HG03575 (cell line): ENCODE measurements around the gene CDK15.
"Not testable (repeated sequence)": the region's sequence is repeated elsewhere in the genome, so short reads cannot be mapped to it uniquely, and the experiment has no call there.

Source experiments
- ATAC-seq: cut with Tn5 transposase; IDR thresholded peaks from one replicate; pipeline ENCODE4 v1.9.1; 2021; ENCODE audit not compliant: unreplicated experiment, insufficient number of reproducible peaks, low FRiP score; ENCODE audit errors: extremely low read depth

Gene CDK15

DNA sequence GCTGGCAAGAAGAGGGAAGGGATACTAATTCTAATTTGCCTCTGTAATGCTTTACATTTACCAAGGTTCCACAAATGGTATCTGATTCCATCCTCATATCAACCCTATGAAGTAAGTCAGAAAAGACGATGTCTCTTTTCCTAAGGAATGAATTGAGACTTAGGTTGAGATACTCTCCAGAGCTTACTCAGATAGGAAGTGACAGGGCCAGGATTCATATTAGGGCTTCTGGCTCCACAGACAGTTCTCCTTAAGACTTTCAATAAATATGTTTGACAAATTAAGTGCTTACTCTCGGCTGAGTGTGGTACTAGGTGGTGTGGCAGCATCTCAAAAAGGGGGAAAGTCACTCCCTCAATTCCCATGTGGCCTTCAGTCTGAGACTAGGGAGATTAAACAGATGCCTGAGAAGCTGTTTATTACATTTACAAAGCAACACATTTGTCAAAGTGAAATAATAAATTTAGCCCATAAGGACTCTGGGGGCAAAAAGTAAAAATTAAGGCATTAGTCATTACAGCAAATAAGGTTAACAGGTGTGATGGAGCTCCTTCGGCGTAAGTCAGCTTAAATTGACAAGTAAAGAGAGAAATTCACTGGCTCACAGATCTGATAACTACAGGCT lies 14.2 kb downstream of the CDK15 start:
- no peak for ATAC-seq

DNA sequence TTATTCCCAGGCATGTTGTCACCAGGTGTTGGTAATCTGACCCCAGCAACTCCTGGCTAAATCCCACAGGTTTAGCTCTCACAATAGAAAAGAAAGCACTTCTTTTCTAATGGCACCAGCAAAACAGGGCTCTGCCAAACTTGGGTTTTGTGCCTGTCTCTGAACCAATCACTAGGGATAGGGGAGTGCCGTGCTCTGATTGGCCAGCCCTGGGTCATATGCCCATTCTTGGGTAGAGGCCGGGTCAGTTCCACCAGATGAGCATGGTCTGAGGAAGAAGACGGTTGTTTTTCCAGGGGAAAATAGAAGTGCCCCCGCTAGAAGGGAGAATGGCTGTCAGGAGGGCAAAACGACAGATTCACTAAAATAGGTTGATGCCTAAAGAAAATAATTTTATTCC lies 14.7 kb downstream of the CDK15 start:
- ATAC-seq = no peak

DNA sequence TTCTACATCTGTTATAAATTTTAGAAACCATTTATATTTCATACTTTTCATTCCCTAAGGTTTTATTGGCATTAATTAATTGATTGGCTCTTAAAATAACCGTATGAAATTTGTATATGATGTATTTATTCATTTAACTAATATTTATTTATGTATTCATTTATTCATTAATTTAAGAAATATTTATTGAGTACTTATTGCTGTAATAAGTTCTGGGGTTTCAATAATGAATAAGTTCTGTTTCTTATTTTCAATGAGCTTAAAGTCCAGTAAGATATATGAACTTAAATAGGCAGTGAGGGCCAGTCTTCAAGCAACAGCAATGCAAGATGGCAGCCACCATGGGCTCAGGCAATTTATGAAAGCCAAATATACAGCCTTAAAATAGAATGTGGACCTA lies 17.9 kb downstream of the CDK15 start:
- no peak for ATAC-seq

DNA sequence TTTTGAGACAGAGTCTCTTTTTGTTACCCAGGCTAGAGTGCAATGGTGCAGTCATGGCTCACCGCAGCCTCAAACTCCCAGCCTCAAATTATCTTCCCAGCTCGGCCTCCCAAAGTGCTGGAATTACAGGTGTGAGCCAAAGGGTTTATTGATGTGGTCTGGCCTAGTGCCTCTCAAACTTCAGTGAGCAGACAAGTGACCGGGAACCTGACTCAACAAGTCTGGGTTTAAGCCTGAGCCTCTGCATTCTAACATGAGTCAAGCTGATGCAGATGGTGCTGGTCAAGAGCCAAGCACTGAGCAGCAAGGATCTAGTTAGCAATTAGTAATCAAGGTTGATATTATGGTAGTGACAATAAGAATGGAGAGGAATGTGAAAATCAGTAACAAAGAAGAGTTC lies 21.3 kb downstream of the CDK15 start:
- ATAC-seq = no peak

DNA sequence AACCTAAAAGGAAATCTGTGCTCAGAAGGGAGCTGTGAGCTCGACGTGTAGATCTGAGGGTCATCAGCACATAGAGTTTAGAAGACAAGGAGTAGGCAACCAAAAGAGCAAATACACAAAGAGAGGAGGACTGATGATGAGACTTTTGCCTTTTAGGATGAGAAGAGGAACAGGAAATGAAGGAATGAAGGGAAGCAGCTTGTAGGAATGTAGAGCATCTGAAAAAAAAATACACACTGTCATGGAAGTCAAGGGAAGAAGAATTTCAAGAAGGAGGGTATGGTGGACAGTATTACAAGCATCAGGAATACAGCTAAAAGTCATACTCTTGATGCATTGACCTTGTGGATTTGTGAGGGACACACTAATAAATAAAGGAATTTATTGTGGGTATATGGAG lies 21.9 kb downstream of the CDK15 start:
- no peak for ATAC-seq

DNA sequence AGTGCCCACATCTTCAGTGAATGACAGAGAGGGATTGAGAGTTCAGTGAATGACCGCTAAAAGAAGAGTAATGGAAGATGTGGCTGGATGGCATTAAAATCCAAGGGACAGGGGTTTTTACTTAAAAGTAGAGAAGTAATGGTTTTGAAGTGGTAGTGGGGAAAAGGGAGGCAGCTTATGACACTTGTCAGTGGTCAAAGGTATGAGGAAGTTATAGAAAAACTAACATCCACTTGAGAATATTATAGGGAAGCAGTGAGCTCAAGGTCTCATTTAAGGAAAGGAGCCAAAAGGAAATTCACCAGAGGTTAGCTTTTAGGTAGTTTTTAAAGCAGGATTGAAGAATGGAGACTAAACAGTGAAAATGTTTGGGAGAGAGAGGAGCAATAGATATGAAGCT lies 24.3 kb downstream of the CDK15 start:
- no peak for ATAC-seq

DNA sequence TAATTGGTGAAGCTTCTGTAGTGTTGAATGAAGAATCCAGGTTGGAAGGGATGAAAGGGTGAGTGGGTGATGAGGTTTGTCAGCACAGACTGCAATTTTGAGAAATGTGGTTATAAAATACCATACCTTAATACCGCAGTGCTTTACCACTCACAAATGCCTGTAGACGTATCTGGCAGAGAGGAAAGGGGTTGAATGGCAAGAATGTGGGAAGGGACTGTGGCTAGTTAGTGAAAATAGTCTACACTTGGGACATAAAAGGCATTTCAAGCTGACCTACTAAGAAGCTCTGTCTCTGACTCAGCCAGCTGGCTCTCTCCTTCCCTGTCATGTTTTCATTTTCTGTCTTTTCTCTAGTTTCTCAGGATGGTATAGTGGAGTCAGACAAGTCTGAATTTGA lies 25.1 kb downstream of the CDK15 start:
- no peak for ATAC-seq

DNA sequence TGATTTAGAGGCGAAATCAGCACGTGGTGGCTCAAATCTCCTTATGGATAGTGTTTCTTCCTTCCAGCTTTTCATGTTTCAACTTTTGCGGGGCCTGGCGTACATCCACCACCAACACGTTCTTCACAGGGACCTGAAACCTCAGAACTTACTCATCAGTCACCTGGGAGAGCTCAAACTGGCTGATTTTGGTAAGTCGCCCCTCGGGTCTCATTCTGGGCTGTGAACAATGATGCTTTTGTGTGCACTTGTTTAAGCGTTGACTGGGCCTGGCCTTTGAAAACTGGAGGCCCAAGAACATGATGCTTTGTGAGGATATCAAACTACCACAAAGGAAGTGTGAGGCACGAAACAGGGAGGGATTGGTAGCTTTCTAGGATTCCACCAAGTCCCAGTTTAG lies 27.4 kb downstream of the CDK15 start:
- no peak for ATAC-seq

DNA sequence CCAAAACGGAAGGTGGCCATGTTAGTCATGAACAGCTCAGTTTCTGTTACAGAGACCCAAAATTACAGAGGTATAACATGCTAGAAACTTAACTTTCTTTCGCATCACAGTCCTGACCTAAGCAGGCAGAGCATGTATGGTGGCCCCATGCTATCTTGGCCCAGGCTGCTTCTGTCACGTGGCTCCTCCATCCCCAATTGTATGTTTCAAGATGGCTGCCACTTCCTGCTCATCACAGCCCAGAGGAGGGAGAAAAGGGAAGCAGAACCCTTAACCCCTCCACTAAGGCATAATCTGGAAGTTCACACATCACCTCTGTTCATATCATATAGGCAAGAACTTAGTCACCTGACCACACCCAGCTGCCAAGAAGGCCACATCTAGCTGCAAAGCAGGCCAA lies 28.7 kb downstream of the CDK15 start:
- ATAC-seq = no peak

DNA sequence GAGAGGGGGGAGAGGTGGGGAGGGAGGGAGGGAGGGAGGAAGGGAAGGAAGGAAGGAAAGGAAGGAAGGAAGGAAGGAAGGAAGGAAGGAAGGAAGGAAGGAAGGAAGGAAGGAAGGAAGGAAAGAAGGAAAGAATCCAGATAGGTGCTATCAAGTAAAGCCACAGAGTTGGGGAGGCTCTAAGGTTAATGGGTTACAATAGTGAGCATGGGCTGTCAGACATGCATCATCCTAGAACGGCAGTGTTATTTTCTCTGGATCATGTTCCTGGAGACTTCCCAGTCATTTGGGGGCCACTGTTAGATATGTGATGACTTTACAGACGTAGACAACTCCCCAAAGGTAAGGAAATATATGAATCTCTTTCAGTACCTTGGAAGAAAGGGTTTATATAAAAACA lies 31.1 kb downstream of the CDK15 start:
- ATAC-seq = no peak

DNA sequence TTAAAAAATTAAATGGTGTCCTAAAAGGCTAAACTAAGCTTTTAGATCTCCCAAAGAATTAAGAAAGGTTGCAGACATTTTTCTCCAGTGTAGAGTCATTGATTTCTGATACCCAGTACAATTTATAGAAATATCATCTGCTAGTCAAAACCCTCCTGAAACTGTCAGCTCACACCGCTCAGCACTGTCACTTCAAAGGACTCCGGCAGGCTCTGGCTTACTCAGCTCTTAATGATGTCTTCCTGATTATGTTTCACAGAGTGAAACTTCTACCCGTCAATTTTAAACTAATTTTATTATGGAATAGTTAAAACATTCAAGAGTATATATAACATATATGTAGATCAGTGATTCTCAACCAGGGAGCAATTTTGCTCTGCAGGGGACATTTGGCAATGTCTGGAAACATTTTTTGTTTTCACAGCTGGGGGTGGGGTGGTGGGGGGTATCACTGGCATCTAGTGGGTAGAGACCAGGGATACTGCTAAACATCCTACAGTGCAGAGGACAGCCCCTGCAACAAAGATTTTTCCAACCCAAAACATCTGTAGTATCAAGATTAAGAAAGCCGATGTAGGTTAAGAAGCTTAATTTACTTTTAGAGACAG lies 31.6 kb downstream of the CDK15 start:
- ATAC-seq = no peak

DNA sequence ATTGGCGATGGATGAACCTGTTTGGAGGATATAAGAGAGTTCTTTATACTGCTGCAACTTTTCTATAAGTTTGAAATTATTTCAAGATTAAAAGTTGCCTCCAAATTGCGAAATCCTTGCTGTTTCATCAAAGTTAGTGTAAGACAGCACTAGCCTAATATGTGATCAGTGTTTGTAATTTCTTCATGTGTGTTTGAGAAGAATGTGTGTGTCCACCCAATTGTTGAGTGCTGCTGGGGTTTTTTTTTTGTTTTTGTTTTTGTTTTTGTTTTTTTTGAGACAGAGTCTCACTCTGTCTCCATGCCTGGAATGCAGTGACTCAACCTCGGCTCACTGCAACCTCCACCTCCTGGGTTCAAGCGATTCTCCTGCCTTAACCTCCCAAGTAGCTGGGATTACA lies 33.4 kb downstream of the CDK15 start:
- ATAC-seq = no peak

DNA sequence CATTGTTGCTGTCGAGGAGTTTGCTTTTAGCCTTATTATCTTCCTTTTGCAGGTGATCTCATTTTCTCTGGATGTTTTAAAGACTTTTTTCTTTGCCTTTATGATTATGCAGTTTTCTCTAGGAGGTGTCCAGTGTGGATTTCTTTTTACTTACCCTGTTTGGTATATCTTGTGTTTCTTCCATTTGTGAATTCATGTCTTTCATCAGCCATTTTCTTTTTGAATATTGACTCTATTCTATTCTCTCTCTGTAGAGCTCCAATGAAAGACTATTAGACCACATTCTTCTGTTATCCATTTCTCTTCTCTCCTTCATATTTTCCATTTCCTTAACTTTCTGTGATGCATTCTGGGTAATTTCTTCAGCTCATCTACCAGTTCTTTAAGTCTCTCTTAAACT lies 34.4 kb downstream of the CDK15 start:
- ATAC-seq = no peak

DNA sequence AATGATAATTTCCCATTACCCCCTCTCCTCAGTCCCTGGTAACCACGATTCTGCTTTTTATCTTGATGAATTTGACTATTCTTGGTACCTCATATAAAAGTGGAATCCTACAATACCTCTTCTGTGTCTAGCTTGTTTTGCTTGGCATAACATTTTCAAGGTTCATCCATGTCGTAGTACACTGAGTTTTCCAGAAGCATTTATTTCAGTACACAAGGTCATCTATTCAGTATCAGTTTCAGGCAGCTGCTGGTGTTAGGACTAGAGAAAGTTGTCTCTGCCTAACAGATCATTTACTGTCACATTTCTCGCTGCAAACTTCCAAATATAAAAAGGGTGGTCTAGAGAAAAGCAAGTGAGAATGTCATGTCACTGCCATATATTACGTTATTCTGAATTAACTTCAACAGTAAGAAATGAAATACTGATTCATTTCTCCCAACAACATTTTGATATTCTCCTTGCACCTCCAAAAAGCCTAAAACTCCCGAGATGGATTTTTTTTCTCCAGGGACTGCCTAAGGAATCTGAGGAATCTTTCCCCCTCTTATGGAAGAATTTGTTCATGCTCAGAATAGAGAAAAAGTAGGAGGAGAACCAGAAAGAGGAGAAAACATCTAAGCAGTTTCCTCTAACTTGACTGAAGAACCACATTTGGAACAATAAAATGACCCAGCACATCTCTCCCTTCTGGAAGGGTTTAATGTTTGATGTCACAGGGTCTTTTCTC lies 36.0 kb downstream of the CDK15 start:
- ATAC-seq = no peak

DNA sequence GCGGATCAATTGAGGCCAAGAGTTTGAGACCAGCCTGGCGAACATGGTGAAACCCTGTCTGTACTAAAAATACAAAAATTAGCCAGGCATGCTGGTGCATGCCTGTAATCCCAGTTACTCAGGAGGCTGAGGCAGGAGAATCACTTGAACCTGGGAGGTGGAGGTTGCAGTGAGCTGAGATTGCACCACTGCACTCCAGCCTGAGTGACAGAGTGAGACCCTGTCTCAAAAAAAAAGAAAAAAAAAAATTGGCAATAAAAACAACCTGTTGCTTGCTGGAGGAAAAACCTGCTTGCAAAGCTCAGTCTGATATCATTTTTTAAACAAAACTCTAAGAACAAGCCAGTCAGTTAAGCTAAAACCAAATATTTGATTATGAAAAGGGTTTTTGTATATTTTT lies 38.6 kb downstream of the CDK15 start:
- ATAC-seq = not testable (repeated sequence)

DNA sequence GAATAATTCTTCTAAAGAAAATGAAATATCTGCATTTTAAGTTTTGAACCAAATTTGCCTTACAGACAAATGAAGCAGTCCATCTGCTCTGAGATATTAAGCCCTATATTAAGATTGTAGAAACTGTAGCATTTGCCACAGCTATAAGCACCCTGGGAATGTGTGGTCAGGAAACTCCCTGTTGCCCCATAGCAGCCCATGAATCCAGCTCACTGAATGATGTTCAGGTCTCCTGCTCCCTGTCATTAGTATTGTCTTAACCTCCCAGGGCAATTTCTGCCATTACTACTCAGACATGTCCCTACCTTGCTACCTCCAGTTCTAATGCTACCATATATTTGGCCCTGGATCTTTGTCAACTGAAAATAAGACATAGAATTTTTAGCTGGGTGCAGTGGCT lies 41.1 kb downstream of the CDK15 start:
- no peak for ATAC-seq

DNA sequence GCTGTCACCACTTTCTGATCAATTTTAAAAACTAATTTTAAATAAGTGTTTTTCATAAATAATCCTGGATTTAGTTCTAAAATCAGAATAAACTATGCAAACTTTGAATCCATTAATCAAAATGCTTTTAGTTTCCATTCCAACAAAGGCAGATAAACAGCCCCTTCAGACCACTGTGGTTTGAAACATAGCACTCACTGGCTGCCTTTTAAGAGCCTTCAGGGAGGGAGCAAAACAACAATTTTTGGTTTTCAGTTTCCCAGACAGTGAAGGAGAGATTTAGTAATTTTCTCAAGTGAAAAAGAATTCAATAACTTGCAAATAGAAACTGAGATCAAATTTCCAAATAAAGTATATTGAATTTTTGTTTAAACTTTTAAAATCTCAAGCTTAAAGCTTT lies 46.1 kb downstream of the CDK15 start:
- no peak for ATAC-seq

DNA sequence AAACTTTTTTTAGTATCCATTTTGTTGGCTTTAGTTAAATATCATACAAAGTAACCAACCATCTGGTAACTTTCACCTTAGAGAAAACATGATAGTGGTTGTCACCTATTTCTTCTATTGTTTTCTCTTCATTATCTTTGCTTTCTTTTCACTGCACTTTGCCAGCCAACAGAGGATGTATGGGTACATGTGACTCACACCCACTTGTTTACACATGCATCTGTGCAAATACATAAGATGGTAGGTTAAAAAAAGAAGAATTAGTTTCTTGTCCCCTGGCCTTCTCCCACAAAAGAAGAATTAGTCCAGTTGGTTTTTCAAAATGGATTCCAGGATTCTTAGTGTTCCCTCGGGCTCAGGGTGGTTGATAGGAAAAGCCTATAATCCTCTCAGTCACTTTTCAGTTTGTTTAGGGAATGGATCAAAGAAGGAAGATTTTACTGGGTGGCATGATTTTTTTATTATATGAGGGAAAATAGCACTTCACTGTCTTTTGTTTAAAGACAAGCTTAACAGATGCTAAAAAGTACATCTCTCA lies 46.6 kb downstream of the CDK15 start:
- ATAC-seq = no peak

DNA sequence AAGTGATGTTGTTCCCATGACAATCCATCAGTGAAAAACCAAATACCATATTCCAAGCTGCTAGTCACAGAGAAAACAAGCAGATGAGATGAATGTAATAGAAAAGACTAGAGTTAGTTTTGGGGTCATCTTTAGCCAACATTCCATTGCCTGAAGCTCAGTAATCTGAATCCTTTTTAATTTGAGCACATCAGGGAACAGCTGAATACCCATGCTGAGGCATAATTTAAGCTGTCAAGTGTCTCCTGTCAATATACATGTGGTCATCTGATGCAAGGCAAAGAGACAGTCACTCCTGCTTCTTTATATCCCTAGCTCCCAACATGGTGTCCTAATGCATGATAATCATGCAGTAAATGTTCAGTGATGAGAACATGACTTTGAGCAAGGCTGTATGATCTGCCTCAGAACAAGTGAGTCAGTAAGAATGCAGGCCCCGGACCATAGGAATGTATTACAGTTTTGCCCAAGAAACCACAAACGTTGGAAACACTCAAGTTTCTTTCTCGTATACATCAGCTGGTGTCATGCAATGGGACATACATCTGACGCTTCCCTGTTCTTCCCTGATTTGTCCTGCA lies 48.0 kb downstream of the CDK15 start:
- no peak for ATAC-seq

DNA sequence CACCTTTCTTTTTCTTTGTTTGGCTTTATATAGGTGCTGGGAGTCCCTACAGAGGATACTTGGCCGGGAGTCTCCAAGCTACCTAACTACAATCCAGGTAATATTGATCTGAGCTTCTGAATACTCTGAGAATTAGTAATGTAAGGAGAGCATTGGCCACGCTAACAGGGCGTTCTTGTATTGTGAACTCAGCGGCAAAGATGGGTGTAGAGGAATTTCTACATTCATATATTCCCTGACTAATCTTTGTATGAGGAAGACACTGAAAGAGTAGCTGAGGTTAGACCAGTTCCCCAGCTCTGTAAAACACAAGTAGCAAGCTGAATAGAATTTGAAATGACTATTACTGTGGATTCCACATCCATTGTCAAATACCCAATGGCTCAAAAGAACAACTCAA lies 48.5 kb downstream of the CDK15 start:
- no peak for ATAC-seq
